GM19452 (cell line): ENCODE results near the gene FLCN.
A peak's percentile ranks its signal among the peaks of the same experiment; 100 is the strongest.
"Not testable (repeated sequence)": the region's sequence is repeated elsewhere in the genome, so short reads cannot be mapped to it uniquely, and the experiment has no call there.

Experiments used
- ATAC-seq: cut with Tn5 transposase; IDR thresholded peaks from one replicate; pipeline ENCODE4 v1.9.1; 2021; ENCODE audit not compliant: unreplicated experiment

Gene FLCN

DNA sequence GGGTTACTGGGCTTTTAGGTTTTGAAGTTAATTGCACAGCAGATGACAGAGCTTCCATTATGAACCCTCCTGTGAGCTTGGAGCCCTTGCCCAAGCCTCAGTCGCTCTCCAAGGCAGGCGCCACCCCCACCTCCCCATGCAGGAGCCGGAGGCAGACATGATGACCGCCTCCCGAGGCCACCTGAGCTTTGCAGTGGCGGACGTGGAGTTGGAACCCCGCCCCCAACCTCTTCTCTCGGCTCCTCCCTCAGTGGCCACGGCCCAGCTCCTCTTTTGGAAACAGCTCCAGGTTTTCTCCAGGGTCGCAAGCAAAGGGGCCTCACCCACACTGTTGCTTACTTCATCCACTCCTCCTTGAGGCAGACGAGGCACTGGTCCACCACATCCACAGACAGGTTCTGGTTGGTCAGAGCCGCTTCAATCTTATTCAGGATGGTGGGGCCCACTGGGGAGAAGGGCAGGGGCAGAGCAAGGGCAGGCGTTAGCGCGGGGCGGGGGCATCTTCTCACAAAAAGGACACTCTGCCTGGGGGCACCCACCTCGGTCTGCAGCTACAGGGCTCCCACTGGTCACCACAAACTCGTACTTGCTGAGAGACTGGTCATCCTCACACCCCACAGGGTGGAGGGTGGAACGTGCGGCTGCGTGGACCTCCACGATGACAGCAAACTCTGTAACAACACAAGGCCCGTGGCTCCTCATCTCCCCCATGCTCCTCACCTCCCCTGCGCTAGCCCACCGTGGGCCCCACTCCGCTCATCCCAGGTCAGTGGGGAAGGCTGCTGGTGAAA lies 22.1 kb downstream of the FLCN start:
- ATAC-seq = no peak

DNA sequence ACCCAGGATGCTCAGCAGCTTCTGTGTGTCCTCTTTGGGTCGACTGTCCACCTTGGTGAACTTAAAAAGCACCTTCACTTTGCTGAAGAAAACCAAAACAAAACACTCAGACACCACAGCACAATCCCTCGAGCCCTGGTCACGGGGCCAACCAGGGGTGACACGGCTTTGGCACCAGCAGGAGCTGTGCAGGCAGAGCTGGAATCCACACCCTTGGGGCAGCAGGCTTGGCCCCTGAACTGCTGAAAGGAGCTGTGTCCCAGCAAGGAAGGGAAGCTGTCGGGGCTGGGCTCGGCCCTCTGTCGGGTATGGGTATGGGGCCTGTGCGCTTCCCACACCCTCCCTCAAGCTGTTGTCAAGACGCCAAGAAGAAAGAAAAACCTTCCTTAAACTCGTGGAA lies 23.2 kb downstream of the FLCN start:
- ATAC-seq = no peak

DNA sequence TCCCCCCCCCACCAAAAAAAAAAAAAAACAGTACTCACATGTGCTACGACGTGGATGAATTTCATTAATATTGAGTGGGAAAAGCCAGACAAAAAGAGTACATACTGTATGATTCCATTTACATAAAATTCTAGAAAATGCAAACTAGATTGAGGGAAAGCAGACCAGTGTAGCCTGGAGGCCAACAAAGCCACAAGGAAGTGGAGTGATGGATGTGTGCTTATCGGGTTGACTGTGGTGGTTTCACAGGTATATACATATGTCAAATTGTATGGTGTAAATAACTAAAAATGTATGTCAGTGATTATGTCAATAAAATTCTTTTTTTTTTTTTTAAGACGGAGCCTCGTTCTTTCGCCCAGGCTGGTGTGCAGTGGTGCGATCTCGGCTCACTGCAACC lies 29.0 kb downstream of the FLCN start:
- ATAC-seq = no peak

DNA sequence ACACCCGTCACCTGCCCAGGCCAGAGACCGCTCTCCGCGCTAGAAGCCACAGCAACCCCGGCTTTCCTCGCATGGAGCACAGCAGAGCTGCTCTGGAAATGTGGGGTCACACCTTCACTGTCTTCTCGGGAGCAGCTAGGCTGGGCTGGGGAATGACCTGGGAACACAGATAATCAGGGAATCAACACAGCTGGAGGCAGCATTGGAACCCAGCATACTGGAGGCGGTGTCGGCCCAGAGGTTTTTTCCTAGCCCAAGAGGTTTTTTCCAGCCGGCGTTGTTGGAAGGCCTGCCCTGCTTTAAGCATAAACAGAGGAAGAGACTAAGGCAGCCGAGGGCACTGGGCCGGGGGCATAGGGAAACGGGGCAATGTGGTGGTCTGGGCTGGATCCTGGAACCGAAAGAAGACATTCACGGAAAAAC lies 30.0 kb downstream of the FLCN start:
- no peak for ATAC-seq

DNA sequence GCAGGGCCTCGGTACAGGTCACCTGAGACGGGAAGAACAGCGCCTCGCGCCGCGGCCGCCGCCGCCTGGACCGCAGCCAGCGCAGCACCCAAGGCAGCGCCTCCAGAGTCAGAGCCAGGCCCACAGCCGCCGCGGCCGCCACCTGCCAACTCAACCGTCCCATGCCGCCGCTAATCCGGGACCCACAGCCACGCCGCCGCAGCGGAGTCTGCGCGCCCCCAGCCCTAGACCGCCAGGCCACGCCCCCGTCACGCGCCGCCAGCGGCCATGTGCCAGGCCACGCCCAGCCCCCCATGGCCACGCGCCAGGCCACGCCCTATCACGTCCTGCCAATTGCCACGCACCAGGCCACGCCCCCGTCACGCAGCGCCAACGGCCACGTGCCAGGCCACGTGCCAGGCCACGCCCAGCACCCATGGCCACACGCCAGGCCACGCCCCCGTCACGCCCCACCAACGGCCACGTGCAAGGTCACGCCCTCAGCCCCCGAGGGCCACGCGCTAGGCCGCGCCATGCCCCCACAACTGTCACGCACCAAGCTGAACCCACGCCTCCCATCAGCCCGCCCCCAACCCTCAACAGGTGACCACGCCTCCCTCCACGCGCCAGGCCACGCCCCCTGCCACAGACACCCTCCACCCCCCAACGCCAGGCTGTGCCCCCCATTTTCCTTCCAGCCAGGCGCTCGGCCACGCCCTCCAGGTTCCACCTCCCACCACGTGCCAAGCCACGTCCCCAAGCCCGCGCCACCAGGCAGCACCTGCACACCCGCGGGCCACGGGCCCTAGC lies 30.6 kb downstream of the FLCN start, which contains the start of gene PLD6:
PLD6 (minus strand) TSS at position 210 of the 789 bp plus-strand sequence; CDS start at position 163, 47 bp downstream.
- ATAC-seq = peak; percentile 51

DNA sequence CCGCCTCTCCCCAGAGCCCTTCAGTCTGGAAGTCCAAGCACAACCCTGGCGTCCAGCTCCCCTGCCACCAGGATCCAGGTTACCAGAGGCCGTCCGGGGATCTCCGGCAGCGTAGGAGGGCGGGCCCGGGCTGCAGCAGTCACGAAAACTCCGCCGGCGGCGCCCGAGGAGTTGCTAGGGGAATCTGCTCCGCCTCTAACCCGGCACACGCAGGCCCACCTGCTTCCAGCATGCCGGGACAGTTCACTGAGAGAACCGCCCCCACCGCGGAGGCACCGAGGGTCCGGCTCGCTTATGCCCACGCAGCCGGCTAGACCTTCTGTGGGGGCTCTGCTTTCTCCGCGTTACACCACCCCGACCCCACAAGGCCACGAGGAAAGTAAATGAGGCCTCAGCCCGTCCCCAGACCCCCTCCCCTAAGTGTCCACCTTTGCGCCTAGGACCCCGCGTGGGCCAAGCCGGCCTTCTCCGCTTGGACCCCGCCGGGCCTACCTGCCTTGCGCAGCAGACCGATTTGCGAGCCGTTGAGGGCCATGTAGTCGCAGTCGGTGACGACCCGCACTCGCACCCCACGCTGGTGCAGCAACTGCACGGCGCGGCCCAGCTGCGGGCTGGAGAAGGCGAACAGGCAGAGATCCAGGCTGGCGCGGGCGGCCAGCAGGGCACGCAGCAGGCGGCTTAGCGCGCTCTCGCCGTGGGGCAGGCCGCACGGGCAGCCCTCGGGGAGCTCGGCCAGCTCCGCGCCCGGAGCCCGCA lies 31.4 kb downstream of the FLCN start:
- peak; percentile 44 for ATAC-seq

DNA sequence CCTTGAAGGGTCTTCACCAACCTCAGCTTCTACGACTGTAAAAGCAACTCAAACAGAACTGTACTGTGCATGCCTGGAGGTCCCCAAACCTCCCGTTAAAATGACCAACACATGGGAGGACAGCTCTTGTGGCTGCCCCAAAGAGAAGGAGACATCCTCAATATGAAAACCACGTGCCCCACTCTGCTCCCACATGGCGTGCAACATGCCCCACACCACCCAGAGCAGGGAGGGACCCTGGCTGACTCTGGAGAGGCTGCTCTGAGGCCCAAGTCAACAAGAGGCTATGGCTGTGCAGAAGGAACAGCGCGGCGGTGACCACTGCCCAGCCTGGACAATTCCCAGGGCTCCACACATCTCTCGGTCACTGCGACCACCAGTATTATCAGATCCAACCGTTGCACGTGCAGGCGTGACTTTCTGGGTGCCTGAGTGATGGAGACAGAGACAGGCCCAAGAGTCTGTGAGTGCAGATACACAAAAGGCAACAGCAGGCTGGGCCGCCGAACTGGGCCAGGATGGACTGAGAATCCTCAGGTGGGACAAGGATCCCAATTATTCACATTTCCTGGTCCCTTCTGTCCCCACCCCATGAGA lies 32.2 kb downstream of the FLCN start:
- ATAC-seq = no peak

DNA sequence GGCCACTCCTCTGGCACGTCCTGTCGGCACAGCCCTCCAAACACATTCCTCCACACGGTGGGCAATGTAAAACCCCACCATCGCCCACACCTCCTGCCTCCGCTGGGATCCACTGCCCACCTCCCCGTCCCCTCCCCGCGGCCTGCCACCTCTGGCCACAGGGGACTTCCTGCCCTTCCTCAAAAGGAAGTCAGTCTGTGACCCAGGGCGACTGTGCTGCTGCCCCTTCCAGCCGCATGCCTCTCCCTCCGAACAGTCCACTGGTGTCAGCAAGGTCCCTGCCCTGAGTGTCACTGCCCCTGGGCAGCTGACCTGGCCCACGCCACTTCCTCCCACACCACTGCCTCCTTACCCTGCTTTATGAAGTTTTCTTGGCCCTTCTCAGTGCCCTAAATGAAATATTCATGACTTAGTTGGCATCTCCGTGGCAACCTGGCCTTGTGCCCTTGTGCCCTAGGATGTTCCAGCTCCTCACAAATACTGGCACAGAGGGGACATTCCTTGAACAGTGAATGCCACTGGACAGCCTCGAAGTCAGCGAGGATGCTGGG lies 32.9 kb downstream of the FLCN start:
- ATAC-seq = no peak

DNA sequence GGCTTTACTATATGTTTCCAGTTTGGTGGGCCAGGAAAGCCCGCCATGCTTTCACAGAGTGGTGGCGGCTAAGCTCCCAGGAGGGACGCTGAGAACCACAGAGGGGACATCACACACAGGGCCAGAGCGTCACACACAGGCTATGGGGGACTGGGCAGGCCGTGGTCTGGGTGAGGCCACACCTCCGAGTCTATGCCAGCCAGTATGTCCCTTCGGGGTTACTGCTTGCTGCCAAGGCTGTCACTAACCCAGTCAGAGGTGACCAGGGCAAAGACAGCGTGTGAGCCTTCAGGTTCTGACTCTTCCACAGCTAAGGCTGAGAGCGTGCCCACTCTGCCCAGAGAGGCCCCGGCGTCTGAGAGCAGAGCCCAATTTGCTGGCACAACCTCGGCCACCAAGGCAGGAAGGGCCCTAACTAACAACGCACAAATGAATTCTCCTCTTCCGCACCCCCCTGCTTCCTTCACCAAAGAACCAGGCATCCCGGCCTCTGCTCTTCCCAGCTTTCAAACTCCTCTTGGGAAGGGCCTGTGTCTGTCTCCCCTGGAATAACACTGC lies 33.7 kb downstream of the FLCN start:
- ATAC-seq = no peak

DNA sequence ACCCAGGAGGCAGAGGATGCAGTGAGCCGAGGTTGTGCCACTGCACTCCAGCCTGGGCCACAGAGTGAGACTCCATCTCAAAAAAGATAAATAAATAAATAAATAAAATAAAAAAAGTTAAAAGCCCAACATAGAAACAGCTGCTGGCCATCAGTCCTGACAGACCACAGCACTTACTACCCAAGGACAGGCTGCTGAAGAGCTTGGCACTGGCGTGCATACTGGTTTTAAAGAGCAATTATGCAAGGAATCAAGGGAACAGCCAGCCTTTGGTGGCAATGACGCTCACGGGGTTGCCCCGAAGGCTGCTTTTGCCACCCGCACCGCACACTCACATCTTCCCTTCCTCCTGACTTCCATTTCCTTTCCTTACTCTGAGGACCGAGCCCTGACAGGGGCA lies 35.1 kb downstream of the FLCN start:
- no peak for ATAC-seq

DNA sequence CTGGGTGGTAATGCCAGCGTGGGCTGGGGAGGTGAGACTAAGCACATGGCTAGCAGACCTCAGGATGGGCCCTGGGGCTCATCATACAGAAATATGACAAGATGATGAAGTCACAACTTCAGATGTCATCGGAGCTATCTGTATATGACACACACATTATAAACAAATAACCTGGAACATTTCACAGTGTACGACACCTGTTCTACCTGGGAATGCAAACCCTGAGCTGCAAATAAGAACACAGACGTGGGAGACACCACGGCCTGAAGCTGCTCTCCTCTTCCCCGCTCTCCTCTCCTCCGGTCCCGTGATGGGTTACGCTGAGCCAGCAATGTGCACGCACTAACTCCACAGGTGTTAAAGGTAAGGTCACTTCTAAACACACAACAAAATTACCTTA lies 35.7 kb downstream of the FLCN start:
- ATAC-seq = no peak

DNA sequence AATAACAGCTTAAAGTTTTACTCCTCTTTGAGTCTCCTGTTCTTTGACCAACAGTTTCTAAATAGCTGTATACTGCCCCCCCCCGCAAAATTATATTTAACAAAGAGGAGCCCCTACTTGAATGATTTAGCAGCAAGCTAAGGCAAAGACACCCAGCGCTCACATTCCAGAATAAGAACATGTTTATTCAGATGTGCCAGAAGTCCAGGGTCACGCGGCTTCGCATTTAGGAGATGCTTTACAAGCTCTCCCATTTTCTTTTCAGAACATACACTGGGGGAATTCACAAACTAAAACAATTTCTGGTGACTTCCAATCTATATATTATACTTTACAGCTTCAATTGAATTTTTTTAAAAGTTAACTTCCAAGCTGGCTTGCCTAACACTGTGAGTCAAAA lies 36.1 kb downstream of the FLCN start:
- ATAC-seq = no peak

DNA sequence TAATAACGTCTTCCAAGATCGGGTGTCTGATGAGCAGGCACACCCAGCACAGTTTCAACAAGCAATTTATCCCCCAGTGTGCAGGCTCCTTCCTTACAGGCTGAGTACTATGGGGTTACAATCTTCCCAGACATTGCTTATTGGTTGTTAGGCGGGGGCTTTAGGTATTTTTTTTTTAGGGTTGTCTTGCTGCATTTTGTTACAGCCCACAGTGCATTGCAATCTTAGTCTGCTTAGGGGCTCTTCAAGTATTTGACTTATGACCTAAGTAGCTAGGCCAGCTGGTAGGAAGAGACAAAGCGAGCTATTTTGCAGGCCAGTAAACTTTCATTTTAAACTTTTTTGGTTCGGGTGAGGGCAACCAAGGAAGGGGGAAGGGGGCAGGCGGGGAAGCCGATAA lies 36.7 kb downstream of the FLCN start:
- no peak for ATAC-seq

DNA sequence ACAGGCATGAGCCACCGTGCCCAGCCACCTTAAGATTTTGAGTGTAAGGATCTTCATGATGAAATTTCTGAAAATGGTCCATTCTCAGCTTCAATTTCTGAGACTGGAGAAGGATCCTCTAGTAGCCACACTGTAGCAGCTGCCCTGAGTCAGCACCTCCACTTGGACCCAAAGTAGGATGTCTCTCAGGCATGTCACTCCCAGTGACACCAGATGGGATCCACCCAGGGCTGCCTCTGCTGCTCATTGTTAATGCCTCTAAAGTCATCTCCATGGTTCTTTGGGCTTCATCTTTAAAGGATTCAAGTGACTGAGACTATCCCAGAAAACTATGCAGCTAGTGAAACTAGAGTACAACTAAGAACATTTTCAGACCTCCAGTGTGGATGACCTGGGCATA lies 38.7 kb downstream of the FLCN start:
- ATAC-seq = no peak

DNA sequence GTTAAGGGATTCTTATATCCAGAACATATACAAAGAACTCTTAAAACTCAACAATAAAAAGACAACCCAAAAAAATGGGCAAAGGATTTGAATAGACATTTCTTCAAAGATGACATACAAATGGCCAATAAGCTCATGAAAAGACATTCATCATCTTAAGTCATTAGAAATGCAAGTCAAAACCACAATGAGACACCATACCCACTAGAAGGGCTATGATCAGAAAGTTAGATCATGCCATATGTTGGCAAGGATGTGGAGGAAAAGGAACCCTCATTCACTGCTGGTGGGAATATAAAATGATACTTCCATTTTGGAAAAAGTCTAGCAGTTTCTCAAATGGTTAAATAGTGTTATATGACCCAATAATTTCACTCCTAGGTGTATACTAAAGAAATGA lies 40.2 kb downstream of the FLCN start:
- no peak for ATAC-seq

DNA sequence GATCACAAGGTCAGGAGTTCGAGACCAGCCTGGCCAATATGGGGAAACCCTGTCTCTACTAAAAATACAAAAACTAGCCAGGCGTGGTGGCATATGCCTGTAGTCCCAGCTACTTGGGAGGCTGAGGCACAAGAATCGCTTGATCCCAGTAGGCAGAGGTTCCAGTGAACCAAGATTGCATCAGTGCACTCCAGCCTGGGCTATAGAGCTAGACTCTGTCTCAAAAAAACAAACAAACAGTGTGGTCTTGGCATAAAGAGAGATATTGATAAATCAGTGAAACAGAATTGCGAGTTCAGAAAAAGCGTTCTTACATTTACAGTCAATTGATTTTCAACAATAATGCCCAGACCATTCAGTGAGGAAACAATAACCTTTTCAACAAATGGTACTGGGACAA lies 41.5 kb downstream of the FLCN start:
- not testable (repeated sequence) for ATAC-seq

DNA sequence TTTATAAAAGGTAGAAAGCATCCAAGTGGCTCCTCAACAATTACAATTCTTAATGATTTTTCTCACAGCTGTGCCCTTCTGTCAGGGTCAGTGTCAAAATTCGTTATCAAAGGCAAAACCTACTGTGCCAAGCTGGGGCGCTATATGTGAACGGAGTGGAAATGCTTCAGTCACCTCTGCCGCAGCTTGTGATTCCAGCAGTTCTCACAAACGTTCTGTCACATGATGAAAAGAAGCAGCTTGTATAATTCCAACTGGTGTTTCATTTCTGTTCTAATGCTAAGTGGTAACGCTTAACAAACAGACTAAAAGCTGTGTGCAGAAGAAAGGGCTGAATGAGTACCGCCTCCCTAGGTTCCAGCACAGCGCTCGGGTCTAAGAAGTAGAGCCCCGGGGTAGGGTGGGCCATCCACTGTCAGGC lies 45.0 kb downstream of the FLCN start:
- no peak for ATAC-seq

DNA sequence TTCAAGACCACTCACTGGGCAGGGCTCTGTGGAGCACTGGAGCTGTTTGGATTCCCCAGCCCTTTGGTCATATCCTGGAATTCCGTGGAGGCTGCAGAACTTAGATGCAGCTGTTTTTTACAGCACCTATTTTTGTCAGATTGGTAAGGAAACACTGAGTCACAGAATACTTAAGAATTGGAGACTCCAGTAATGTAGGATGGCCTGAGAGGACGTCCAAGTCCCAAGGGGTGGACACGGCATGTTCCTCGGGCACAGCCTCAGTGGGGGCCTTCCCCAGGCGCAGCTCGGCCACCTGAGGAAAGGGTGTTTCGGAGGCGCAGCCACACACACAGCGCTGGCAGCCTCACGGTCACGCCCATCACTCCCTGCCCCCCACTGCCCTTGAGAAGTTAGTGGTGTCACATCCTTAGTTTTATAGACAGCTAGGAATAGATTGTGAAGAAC lies 45.6 kb downstream of the FLCN start:
- no peak for ATAC-seq

DNA sequence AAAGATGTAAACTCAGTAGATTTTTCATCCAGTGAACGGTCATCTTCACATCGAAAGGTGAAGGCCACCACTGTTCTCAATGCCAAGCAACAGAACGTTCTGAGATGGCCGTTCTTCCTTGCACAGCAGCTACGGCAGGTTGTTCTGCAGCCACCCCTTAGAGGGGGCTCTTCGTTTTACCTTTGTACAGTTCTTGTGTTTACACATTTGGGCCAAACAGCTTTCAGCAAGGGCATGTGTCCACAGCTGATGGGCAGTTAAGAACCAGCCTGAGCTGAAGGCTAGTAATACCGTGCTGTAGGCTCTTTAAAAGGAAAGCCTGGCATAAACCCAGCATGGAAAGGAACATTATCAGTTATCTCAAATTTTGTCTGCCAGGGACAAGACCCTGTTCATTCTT lies 46.8 kb downstream of the FLCN start:
- ATAC-seq = no peak

DNA sequence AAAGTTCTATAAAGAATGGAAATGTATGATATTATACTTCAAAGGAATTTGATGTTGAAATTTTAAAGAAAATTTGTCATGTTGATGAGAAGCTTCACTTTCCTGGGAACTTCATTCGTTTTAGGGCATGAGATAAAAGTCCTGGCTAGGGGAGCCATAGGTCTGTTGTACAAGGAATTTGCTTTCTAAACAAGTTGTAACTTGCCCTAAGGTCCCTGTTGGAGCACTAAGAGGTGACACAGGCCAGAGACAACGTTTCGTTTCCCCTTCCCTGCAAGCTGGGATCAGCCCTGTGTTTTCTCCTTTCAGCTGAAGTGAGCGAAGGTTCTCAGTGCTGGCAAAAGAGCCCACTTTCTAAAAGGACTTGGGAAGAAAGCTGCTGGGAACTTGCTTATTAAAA lies 47.4 kb downstream of the FLCN start:
- no peak for ATAC-seq
